ENCODE measurements around the gene DNLZ.

Gene DNLZ

GRCh38 chr9:136311051-136312008 lies 52.2 kb downstream of the DNLZ start:
- H3K4me1 ChIP-seq (ENCODE audit: control insufficient read depth, insufficient read depth, low read length), result peaks cover 23% of the 10 kb centered on the region
- peak overlapping the region; percentile 43 for H3K4me3 ChIP-seq (ENCODE audit: low read length)
- no peaks in the 10 kb centered on the region for H3K27me3 ChIP-seq (ENCODE audit: control insufficient read depth, insufficient read depth, low read length)
- H3K9ac ChIP-seq (ENCODE audit: low read length), result peak overlapping the region; percentile 88
- peaks cover 4% of the 10 kb centered on the region for H3K9me3 ChIP-seq (ENCODE audit: control insufficient read depth, low read length)
- no peaks in the 10 kb centered on the region for H3K36me3 ChIP-seq (ENCODE audit: control insufficient read depth, insufficient read depth, low read length)

- Histone ChIP-seq H3K9ac (ENCODE audit: low read length) (peak overlapping the region; percentile 88), H3K4me3 (ENCODE audit: low read length) (peak overlapping the region; percentile 43), H3K27me3 (ENCODE audit: control insufficient read depth, insufficient read depth, low read length) (no peaks in the 10 kb centered on the region), H3K4me1 (ENCODE audit: control insufficient read depth, insufficient read depth, low read length) (peaks cover 23% of the 10 kb centered on the region), H3K36me3 (ENCODE audit: control insufficient read depth, insufficient read depth, low read length) (no peaks in the 10 kb centered on the region), H3K9me3 (ENCODE audit: control insufficient read depth, low read length) (peaks cover 4% of the 10 kb centered on the region)
These were observed 53.1 kb downstream of the DNLZ start for GRCh38 chr9:136310273-136311030.

- Histone ChIP-seq H3K9me3 (ENCODE audit: control insufficient read depth, low read length) (peaks cover under 1% of the 10 kb centered on the region), H3K4me3 (ENCODE audit: low read length) (no peak overlapping the region), H3K36me3 (ENCODE audit: control insufficient read depth, insufficient read depth, low read length) (no peaks in the 10 kb centered on the region), H3K9ac (ENCODE audit: low read length) (no peak overlapping the region), H3K27me3 (ENCODE audit: control insufficient read depth, insufficient read depth, low read length) (no peaks in the 10 kb centered on the region), H3K4me1 (ENCODE audit: control insufficient read depth, insufficient read depth, low read length) (peaks cover 23% of the 10 kb centered on the region)
These were observed 53.7 kb downstream of the DNLZ start for GRCh38 chr9:136309806-136310220.

Data from mucosa of stomach (tissue), 1 donor.